GM19099 (cell line): ENCODE data around the gene SUPT20H.

ENCODE experiments used
- POLR2A ChIP-seq: IDR thresholded peaks from 3 replicates; pipeline ENCODE4 v1.6.1; 2011; ENCODE audit warnings: low read depth; ENCODE audit not compliant: insufficient read length; ENCODE audit errors: extremely low read depth

The SUPT20H gene

GRCh38 chr13:37075164-37075563 is 15.7 kb upstream of the SUPT20H start:
- no peak for TF ChIP-seq POLR2A

GRCh38 chr13:37074703-37075102 is 15.2 kb upstream of the SUPT20H start:
- TF ChIP-seq POLR2A, result no peak

DNA sequence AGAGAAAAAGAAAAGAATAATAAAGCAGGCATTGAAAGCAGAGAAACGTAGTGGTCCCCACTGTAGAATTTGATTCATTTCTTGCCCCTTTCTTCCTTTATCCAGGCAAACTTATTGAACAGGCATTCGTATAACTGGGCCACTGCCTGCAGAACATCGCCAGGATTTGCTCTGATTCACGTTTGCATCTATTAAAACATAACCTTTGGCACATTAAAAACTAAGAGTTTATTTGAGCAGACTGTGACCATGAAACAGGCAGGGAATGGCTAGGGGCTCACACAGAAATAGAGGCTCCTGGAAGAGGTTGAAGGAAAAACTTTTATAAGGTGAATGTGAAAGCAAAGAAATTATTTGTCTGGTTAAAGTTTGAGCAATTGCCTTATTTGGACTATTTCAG is 12.5 kb upstream of the SUPT20H start:
- TF ChIP-seq POLR2A, result no peak

GRCh38 chr13:37070956-37071355 is 11.5 kb upstream of the SUPT20H start:
- TF ChIP-seq POLR2A, result no peak

GRCh38 chr13:37070145-37070695 is 10.7 kb upstream of the SUPT20H start:
- TF ChIP-seq POLR2A, result no peak

- no peak for TF ChIP-seq POLR2A
Measured at GRCh38 chr13:37069597-37070103, 10.2 kb upstream of the SUPT20H start.

GRCh38 chr13:37068962-37069361 is 9.5 kb upstream of the SUPT20H start:
- TF ChIP-seq POLR2A, result no peak

- TF ChIP-seq POLR2A, result no peak
Measured at GRCh38 chr13:37067874-37068273, 8.4 kb upstream of the SUPT20H start.

DNA sequence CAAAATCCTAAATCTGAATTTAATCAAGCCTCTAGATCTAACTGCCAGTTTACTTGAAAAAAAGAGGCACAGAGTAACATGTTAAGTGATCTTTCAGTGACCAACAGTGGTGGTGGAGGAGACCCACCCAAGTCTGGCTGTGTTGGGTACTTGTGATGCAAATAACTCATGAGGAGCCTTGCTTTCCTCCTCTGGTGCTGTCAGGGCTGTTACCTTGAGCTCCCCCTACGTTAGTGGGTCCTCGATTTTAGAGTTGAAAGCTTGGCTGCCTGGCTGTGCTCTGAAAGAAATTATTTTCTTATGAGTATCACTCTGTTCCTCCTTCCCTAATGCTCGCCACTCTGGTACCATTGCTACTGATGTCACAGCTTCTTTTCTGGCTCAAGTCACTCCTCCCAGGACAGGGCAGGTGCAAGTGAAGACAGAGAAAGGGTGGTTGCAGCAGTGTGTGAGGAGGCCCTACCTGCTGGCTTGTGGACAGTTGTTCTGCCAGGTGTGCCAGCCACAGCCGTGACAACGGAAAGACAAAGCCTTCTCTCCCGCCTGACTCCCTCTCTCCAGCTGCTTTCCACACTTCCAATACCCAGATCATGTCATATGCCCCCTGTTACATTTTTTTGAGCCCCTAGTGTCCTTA is 6.5 kb upstream of the SUPT20H start:
- TF ChIP-seq POLR2A, result no peak

- no peak for TF ChIP-seq POLR2A
Measured at GRCh38 chr13:37059848-37060192, 332 bp upstream of the SUPT20H start.

GRCh38 chr13:37049810-37050209 is 9.7 kb downstream of the SUPT20H start:
- no peak for TF ChIP-seq POLR2A

GRCh38 chr13:37047846-37048245 is 11.6 kb downstream of the SUPT20H start:
- TF ChIP-seq POLR2A, result no peak

DNA sequence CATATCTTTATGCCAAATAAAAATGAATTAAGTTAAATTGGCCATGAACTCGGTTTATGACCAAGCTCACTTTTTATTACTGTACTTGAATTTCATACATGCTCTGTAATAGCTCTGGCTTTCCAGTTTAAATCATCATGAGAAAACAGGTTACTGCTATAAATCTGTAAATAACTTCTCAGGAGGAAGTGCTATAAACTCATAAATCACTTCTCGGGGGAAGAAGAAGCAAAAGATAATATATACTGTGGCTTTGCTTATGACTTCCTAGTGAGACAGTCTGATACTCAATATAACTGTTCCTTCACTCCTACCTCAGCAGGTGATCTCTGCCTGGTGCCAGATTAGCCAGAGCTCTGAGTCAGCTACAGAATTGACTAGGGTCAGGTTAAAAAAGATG is 12.5 kb downstream of the SUPT20H start:
- TF ChIP-seq POLR2A, result no peak

DNA sequence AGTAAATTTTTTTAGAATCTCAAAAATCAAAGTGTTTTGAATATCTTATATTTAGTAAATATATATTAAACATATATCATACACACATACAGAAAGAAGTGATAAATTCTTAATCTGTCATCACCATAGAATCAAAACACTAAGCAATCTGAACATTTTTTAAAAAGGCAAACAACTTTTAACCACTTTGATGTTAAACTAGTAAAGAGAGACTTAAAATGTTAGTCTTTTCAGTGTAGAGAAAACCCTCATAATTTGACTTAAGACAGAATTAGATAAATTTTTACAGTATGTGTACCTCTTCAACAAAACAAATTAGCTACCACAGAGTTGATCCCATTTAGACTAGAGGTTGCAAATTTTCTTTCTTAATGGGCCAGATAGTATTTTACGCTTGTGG is 13.4 kb downstream of the SUPT20H start:
- no peak for TF ChIP-seq POLR2A

DNA sequence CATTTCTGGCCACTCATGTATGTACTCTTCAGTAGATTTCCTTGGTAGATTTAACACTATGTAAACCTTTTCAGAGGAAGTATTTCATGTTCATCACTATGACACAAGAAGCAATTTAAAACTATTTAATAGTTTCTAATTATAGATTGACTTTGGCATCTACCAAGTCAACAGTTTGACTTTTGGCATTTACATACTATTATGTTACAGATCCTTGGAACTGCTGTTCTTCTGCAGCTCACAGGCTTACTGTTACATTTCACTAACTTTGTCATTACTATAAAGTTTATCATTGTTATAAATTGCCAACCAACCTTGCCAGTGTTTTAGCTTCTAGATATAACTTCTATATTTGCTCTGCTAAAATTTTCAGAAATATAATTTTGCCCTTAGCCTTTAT is 18.7 kb downstream of the SUPT20H start:
- no peak for TF ChIP-seq POLR2A

- no peak for TF ChIP-seq POLR2A
Measured at GRCh38 chr13:37039896-37040295, 19.6 kb downstream of the SUPT20H start.

GRCh38 chr13:37037241-37037640 is 22.2 kb downstream of the SUPT20H start:
- no peak for TF ChIP-seq POLR2A
